ENCODE measurements around the gene CEP72.

Gene CEP72

DNA sequence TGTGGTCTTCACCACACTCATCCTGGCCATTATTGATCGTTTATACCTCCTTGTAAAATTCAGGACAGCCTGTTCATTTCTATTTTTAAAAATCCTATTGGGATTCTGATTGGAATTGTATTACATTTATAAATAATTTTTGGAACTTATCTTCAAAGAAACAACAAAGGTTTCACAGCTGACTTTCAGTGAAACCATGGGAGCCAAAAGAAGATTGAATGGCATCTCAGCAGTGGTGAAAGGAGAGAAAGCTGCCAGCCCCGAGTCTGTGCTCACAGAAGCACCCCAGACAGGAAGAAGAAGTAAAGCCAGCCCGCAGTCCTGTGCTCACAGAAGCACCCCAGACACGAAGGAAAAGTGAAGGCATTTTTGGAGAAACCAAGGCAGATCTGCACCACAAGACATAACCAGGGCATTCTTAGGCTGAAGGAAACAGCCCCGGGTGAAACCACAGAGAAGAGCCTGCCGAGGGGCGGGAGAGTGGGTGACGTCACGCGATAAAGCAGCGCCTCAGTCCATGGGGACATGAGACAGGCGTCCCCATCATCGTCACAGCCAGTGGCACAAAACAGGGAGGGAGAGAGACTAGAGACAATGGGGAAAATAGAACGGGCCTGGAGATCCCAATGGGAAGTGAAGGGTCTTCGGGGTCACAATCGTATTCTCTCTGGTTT, 45.4 kb upstream of the CEP72 start (continued):
- TF ChIP-seq, protein P1, sequence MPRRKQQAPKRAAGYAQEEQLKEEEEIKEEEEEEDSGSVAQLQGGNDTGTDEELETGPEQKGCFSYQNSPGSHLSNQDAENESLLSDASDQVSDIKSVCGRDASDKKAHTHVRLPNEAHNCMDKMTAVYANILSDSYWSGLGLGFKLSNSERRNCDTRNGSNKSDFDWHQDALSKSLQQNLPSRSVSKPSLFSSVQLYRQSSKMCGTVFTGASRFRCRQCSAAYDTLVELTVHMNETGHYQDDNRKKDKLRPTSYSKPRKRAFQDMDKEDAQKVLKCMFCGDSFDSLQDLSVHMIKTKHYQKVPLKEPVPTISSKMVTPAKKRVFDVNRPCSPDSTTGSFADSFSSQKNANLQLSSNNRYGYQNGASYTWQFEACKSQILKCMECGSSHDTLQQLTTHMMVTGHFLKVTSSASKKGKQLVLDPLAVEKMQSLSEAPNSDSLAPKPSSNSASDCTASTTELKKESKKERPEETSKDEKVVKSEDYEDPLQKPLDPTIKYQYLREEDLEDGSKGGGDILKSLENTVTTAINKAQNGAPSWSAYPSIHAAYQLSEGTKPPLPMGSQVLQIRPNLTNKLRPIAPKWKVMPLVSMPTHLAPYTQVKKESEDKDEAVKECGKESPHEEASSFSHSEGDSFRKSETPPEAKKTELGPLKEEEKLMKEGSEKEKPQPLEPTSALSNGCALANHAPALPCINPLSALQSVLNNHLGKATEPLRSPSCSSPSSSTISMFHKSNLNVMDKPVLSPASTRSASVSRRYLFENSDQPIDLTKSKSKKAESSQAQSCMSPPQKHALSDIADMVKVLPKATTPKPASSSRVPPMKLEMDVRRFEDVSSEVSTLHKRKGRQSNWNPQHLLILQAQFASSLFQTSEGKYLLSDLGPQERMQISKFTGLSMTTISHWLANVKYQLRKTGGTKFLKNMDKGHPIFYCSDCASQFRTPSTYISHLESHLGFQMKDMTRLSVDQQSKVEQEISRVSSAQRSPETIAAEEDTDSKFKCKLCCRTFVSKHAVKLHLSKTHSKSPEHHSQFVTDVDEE (CRISPR knock-in tag; IDR thresholded peaks at IDR 0.05) = no peak
- no peak for TF ChIP-seq ISL1 (CRISPR knock-in tag; IDR thresholded peaks at IDR 0.05)
- TF ChIP-seq CSDC2 (CRISPR knock-in tag; IDR thresholded peaks at IDR 0.05) = no peak
- no peak for TF ChIP-seq ZFP30 (CRISPR knock-in tag; IDR thresholded peaks at IDR 0.05)
- TF ChIP-seq, protein P2, sequence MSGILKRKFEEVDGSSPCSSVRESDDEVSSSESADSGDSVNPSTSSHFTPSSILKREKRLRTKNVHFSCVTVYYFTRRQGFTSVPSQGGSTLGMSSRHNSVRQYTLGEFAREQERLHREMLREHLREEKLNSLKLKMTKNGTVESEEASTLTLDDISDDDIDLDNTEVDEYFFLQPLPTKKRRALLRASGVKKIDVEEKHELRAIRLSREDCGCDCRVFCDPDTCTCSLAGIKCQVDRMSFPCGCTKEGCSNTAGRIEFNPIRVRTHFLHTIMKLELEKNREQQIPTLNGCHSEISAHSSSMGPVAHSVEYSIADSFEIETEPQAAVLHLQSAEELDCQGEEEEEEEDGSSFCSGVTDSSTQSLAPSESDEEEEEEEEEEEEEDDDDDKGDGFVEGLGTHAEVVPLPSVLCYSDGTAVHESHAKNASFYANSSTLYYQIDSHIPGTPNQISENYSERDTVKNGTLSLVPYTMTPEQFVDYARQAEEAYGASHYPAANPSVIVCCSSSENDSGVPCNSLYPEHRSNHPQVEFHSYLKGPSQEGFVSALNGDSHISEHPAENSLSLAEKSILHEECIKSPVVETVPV (CRISPR knock-in tag; IDR thresholded peaks at IDR 0.05) = no peak
- TF ChIP-seq ZFP3 (CRISPR knock-in tag; IDR thresholded peaks at IDR 0.05) = no peak

DNA sequence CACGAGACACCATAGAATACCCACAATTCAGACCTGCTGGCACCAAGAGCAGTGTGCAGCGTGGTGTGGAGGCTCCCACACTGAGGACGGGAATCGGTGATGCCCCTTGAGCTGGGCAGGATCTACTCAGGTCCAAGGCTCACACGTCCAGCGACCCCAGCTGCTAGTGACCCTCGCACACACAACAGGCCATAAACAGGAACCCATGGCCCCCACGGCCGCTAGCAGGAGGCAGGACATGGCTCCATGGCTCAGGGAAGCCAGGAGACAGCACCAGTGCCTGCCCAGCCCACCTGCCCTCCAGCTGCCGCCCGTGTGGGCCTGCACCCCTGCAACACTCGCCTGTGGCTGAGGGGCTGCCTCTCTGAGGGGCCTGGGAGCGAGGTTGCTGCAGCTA, 44.5 kb upstream of the CEP72 start:
- ATAC-seq = no peak; the same call in 2 of the 3 replicates
- TF ChIP-seq, protein P3, sequence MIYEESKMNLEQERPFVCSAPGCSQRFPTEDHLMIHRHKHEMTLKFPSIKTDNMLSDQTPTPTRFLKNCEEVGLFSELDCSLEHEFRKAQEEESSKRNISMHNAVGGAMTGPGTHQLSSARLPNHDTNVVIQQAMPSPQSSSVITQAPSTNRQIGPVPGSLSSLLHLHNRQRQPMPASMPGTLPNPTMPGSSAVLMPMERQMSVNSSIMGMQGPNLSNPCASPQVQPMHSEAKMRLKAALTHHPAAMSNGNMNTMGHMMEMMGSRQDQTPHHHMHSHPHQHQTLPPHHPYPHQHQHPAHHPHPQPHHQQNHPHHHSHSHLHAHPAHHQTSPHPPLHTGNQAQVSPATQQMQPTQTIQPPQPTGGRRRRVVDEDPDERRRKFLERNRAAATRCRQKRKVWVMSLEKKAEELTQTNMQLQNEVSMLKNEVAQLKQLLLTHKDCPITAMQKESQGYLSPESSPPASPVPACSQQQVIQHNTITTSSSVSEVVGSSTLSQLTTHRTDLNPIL (CRISPR knock-in tag; IDR thresholded peaks at IDR 0.05; ENCODE audit: low read depth) = no peak
- TF ChIP-seq TOX (CRISPR knock-in tag; IDR thresholded peaks at IDR 0.05; ENCODE audit: borderline replicate concordance) = no peak
- no peak for TF ChIP-seq ESRRG (CRISPR knock-in tag; IDR thresholded peaks at IDR 0.05)
- no peak for TF ChIP-seq ZNF70 (CRISPR knock-in tag; IDR thresholded peaks at IDR 0.05)
- TF ChIP-seq, protein P2 (CRISPR knock-in tag; IDR thresholded peaks at IDR 0.05) = no peak

DNA sequence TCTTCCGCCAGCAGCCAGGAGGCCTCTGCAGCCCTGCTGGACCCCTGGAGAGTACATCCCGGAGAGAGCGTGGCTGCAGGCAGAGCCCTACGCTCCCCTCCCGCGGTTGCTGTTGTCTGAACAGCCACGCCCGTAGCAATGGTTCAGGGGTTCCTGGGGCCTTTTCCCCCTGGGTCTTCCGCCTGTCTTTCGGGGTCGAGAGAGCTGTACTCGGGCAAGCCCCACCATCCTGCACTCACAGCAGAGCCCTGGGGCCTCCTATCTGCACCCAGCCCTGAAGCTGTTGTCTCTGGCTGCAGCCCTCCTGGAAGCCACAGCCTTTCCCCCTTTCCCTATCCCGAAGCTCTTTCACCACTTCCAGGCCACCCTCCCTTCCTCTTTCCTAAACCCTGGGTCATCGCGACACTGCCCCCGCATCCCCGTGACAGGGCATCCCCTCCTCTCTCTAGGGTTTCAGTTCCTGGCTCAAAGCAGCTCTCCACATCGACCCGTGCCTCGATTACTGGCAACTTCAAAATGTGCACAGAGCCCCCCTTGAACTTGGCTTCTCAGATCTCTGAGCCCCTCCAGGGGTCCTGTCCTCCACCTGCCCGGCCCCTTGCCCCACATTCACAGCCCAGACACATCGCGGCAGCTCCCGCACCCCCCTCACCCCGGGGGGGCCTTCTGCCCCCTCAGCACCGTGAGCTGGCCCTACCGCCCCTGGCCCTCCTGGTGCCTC, 43.9 kb upstream of the CEP72 start:
- TF ChIP-seq, protein P3 (CRISPR knock-in tag; IDR thresholded peaks at IDR 0.05; ENCODE audit: low read depth) = no peak
- TF ChIP-seq ISL1 (CRISPR knock-in tag; IDR thresholded peaks at IDR 0.05) (no peak), SNAI2 (CRISPR knock-in tag; IDR thresholded peaks at IDR 0.05) (no peak), BACH2 (CRISPR knock-in tag; IDR thresholded peaks at IDR 0.05; ENCODE audit: borderline replicate concordance) (no peak), ESRRG (CRISPR knock-in tag; IDR thresholded peaks at IDR 0.05) (no peak), ZNF70 (CRISPR knock-in tag; IDR thresholded peaks at IDR 0.05) (no peak), TCF4 (CRISPR knock-in tag; IDR thresholded peaks at IDR 0.05; ENCODE audit: borderline replicate concordance) (no peak), TOX (CRISPR knock-in tag; IDR thresholded peaks at IDR 0.05; ENCODE audit: borderline replicate concordance) (no peak), ZNF8 (CRISPR knock-in tag; IDR thresholded peaks at IDR 0.05) (no peak), ZFP30 (CRISPR knock-in tag; IDR thresholded peaks at IDR 0.05) (no peak), ZNF565 (CRISPR knock-in tag; conservative IDR thresholded peaks at IDR 0.05; ENCODE audit: low read depth) (no peak)
- TF ChIP-seq, protein P1 (CRISPR knock-in tag; IDR thresholded peaks at IDR 0.05) = no peak

More for the DNA sequence above, 43.9 kb upstream of the CEP72 start:
- no peak; the same call in 2 of the 3 replicates for ATAC-seq

All from SK-N-SH treated with all-trans-retinoic acid at 6 μM for 48 hours (cell line).